K562 (cell line): ENCODE results near the gene CPS1. TPM values are rescaled to one million over a fixed set of nuclear protein-coding genes. Genes with fewer than 3 reads are reported as not detected.
A peak's percentile ranks its signal among the peaks of the same experiment; 100 is the strongest.

ENCODE experiments used
- ATAC-seq: fragments of 200-7000 bp; cut with Tn5 transposase; 3 replicates; pipeline ENCODE4 v1.9.1; 2020; ENCODE audit warnings: moderate library complexity
- BruUV-seq: library from RNA; stranded (reverse); fragments of 400-500 nt; replicated peaks from 2 replicates; lab custom pipeline; 2021; lab: Mats Ljungman, UMichigan
- CTCF ChIA-PET: fragments of 300-600 bp; formaldehyde crosslinking; extraction: SDS; loops from one replicate; lab custom pipeline; 2021; ENCODE audit warnings: low intra/inter-chr PET ratio; lab: Yijun Ruan, JAX
- POLR2A ChIA-PET: fragments of 300-600, 350-650 bp; sonication (Branson Sonifier 250); formaldehyde crosslinking; extraction: SDS; loops from one replicate; lab custom pipeline; 2021; ENCODE audit warnings: antibody characterized with exemption, inconsistent platforms; lab: Yijun Ruan, JAX
- DNase-seq, 4 experiments: peaks; one replicate each; pipeline versions ENCODE4 v3.0.0 to v3.0.0-alpha.2; 2011 to 2018; ENCODE audit warnings: low spot score in 3 of 4, mixed read lengths in 3 of 4; ENCODE audit errors: extremely low read depth in 1 of 4
- FAIRE-seq: peaks from 2 replicates; lab custom pipeline; 2011; peaks lifted over from hg19 to GRCh38; lab: Jason Lieb, UNC
- H2AFZ ChIP-seq: 2 replicates; pipeline ENCODE4 v1.6.0; 2011; ENCODE audit warnings: low read depth, low read length, control low read depth, inconsistent platforms
- H3K27ac ChIP-seq: fragments of 200-600 bp; 3 replicates; pipeline ENCODE4 v1.8.0; 2011; ENCODE audit warnings: low read depth, mild to moderate bottlenecking, control low read depth, inconsistent platforms, low read length, moderate library complexity, mixed read lengths; ENCODE audit errors: extremely low read depth
- H3K27me3 ChIP-seq, 2 experiments: fragments of 300-600 bp in 1 of 2; 2 replicates in 1 of 2; 3 replicates in 1 of 2; pipeline versions ENCODE4 v1.6.0 to v1.8.0; 2011; ENCODE audit warnings: inconsistent platforms in 2 of 2, low read length in 2 of 2, mild to moderate bottlenecking in 1 of 2, mixed read lengths in 1 of 2, moderate library complexity in 1 of 2; ENCODE audit not compliant: control insufficient read depth in 2 of 2, insufficient read depth in 2 of 2
- H3K36me3 ChIP-seq: fragments of 300-600 bp; 3 replicates; pipeline ENCODE4 v1.8.0; 2011; ENCODE audit warnings: mild to moderate bottlenecking, low read length, inconsistent platforms; ENCODE audit not compliant: control insufficient read depth, insufficient read depth
- H3K4me1 ChIP-seq, 2 experiments: fragments of 200-600 bp in 1 of 2; replicated peaks in 1 of 2; 2 replicates in 1 of 2; 3 replicates in 1 of 2; pipeline versions ENCODE4 v1.5.1 to v1.8.0; 2011; ENCODE audit warnings: inconsistent platforms in 2 of 2, low read length in 2 of 2, mild to moderate bottlenecking in 1 of 2, mixed read lengths in 1 of 2, moderate library complexity in 1 of 2; ENCODE audit not compliant: control insufficient read depth in 2 of 2, insufficient read depth in 2 of 2
- H3K4me2 ChIP-seq: 2 replicates; pipeline ENCODE4 v1.6.1; 2011; ENCODE audit warnings: low read length, control low read depth, inconsistent platforms, mixed read lengths; ENCODE audit not compliant: insufficient read depth
- H3K4me3 ChIP-seq: fragments of 200-600 bp; sonication (generic), shearing (Covaris generic); 2 replicates; pipeline ENCODE4 v1.5.1; 2016; ENCODE audit warnings: control low read depth, inconsistent platforms
- H3K79me2 ChIP-seq: fragments of 200-600 bp; 3 replicates; pipeline ENCODE4 v1.8.0; 2011; ENCODE audit warnings: low read length, inconsistent platforms; ENCODE audit not compliant: control insufficient read depth, insufficient read depth
- H3K9ac ChIP-seq, 2 experiments: 2 replicates each; pipeline versions ENCODE4 v1.6.0 to v1.6.1; 2011; ENCODE audit warnings: low read depth in 2 of 2, low read length in 2 of 2, control low read depth in 1 of 2, inconsistent platforms in 1 of 2, mild to moderate bottlenecking in 1 of 2, mixed read lengths in 1 of 2; ENCODE audit not compliant: insufficient read depth in 1 of 2
- H3K9me1 ChIP-seq: one replicate; pipeline ENCODE4 v1.6.0; 2011; ENCODE audit warnings: inconsistent platforms, mild to moderate bottlenecking, low read length, moderate library complexity; ENCODE audit not compliant: control insufficient read depth, insufficient read depth
- H3K9me3 ChIP-seq: replicated peaks from 2 replicates; pipeline ENCODE4 v1.5.1; 2011; ENCODE audit warnings: low read depth, low read length, inconsistent platforms; ENCODE audit not compliant: control insufficient read depth, insufficient read depth
- H4K20me1 ChIP-seq: replicated peaks from 2 replicates; pipeline ENCODE4 v1.6.1; 2011; ENCODE audit warnings: low read length, inconsistent platforms, mixed read lengths; ENCODE audit not compliant: control insufficient read depth, insufficient read depth
- BRF1 ChIP-seq: IDR thresholded peaks from 3 replicates; pipeline ENCODE4 v1.6.1; 2011; ENCODE audit warnings: borderline replicate concordance, mild to moderate bottlenecking; ENCODE audit not compliant: insufficient read length; ENCODE audit errors: extremely low read depth
- CEBPG ChIP-seq, 3 experiments: fragments of 200-800 bp in 1 of 3; sonication (Bioruptor generic) in 1 of 3; sonication (generic) in 1 of 3; formaldehyde crosslinking in 1 of 3; IDR thresholded peaks in 2 of 3; conservative IDR thresholded peaks in 1 of 3; 2 replicates each; pipeline versions ENCODE4 v1.6.1 to v1.8.0; 2016 to 2022; ENCODE audit warnings: missing compliant biosample characterization in 2 of 3, missing genetic modification characterization in 2 of 3, mild to moderate bottlenecking in 1 of 3, missing genetic modification reagents in 1 of 3
- GATAD2A ChIP-seq: fragments of 450-650 bp; IDR thresholded peaks from 2 replicates; pipeline ENCODE4 v1.6.1; 2017
- HEY1 ChIP-seq: fragments of 250-450 bp; sonication (Bioruptor Pico); IDR thresholded peaks from 2 replicates; pipeline ENCODE4 v1.5.0; 2020; ENCODE audit warnings: mild to moderate bottlenecking, moderate library complexity, borderline replicate concordance
- TBL1XR1 ChIP-seq, 2 experiments: IDR thresholded peaks; 2 replicates each; pipeline ENCODE4 v1.6.1; 2012; ENCODE audit warnings: improper control_type of control experiment in 2 of 2, low read length in 2 of 2, mild to moderate bottlenecking in 1 of 2
- WGBS: fragments of 100-300 bp; shearing (Covaris generic); methylation state at CpG from one replicate; pipeline ENCODE4 v1.1.6; 2016; ENCODE audit warnings: low coverage, mixed read lengths; ENCODE audit not compliant: insufficient coverage; ENCODE audit errors: missing lambda C conversion rate; 5-methylcytosine and 5-hydroxymethylcytosine counted together
- in situ Hi-C: fragments of 300-500 bp; cut with MboI; formaldehyde crosslinking; loops from 4 replicates; pipeline ENCODE4 v1.15.0; 2018; ENCODE audit warnings: inconsistent platforms, mixed read lengths
- intact Hi-C: fragments of 100-400 bp; cut with micrococcal nuclease; formaldehyde crosslinking; loops from 2 replicates; pipeline ENCODE4 v1.14.2; 2022
- polyA plus RNA-seq, 8 experiments: library from polyadenylated mRNA; depleted of rRNA in 4 of 8; stranded (reverse) in 5 of 8; unstranded in 3 of 8; fragments of >200 nt; fragmentation: Nextera tagmentation in 2 of 8; fragmentation: Illumina TruSeq in 1 of 8; extraction: Ambion mirVana in 2 of 8; extraction: Trizol in 1 of 8; gene quantifications; 2 replicates each; pipeline versions ENCODE4 v1.2.1 to v1.2.3, GENCODE V29; 2011 to 2014; ENCODE audit warnings: inconsistent platforms in 1 of 8, missing spikeins in 1 of 8
- total RNA-seq, 7 experiments: library from RNA; depleted of rRNA in 6 of 7; stranded (reverse); fragments of >200 nt in 6 of 7; fragmentation: Illumina TruSeq in 2 of 7; extraction: Trizol in 2 of 7; gene quantifications; 2 replicates each; pipeline versions ENCODE4 v1.2.1 to v1.2.3, GENCODE V29; 2011 to 2021; ENCODE audit warnings: low replicate concordance in 1 of 7
- TF ChIP-seq, protein P1 (sequence below), 3 experiments: fragments of 200-800 bp in 1 of 3; sonication (Bioruptor generic) in 1 of 3; sonication (generic) in 1 of 3; formaldehyde crosslinking in 1 of 3; IDR thresholded peaks; 2 replicates each; pipeline versions ENCODE4 v1.6.1 to v1.8.0; 2016 to 2022; ENCODE audit warnings: mild to moderate bottlenecking in 2 of 3, missing compliant biosample characterization in 2 of 3, missing genetic modification characterization in 2 of 3, missing genetic modification reagents in 1 of 3
- TF ChIP-seq, protein P2 (sequence below): sonication (generic); formaldehyde crosslinking; IDR thresholded peaks from 2 replicates; pipeline ENCODE4 v1.8.1; 2023; ENCODE audit warnings: mild to moderate bottlenecking, missing genetic modification reagents
- TF ChIP-seq, protein P3 (sequence below), 2 experiments: fragments of 450-650 bp in 1 of 2; IDR thresholded peaks; 2 replicates each; pipeline ENCODE4 v1.6.1; 2011 to 2017; ENCODE audit warnings: low read depth in 2 of 2, antibody characterized with exemption in 1 of 2, borderline replicate concordance in 1 of 2, low read length in 1 of 2, mild to moderate bottlenecking in 1 of 2, mixed read lengths in 1 of 2; ENCODE audit not compliant: control insufficient read depth in 1 of 2

Gene CPS1
- total and polyA plus RNA-seq, 9 of the 15 experiments (the other 6 are each of a cell fraction or from before 2014, with no cell fraction given), result 2.4 to 13.5 (median 6.0) TPM

DNA sequence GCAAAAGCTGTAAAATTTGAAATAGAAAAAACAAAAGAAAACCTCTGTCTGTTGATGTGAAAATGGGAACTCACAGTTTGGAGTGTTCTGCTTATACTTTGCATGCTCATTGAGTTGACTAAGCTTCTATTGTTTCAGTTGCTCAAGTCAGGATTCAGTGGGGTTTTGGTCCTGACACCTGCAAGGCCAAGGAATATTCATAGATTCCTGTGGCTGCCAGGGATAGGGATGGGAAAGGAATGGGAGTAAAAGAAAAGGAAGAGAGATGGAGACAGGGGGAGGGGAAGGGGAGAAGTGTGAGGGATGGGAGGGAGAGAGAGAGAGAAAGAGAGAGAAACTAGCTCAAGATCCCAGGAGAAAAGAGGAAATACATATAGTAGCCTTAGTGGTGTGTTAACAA is 1.3 kb downstream of the CPS1 start (continued):
- TF ChIP-seq, protein P1, sequence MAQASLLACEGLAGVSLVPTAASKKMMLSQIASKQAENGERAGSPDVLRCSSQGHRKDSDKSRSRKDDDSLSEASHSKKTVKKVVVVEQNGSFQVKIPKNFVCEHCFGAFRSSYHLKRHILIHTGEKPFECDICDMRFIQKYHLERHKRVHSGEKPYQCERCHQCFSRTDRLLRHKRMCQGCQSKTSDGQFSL (CRISPR knock-in tag; IDR thresholded peaks at IDR 0.05), result no peak
- TF ChIP-seq, protein P1 (tag; IDR thresholded peaks at IDR 0.05), result no peak
- no peak for TF ChIP-seq HEY1 (CRISPR knock-in tag)
- no peak for TF ChIP-seq GATAD2A
- TF ChIP-seq, protein P2, sequence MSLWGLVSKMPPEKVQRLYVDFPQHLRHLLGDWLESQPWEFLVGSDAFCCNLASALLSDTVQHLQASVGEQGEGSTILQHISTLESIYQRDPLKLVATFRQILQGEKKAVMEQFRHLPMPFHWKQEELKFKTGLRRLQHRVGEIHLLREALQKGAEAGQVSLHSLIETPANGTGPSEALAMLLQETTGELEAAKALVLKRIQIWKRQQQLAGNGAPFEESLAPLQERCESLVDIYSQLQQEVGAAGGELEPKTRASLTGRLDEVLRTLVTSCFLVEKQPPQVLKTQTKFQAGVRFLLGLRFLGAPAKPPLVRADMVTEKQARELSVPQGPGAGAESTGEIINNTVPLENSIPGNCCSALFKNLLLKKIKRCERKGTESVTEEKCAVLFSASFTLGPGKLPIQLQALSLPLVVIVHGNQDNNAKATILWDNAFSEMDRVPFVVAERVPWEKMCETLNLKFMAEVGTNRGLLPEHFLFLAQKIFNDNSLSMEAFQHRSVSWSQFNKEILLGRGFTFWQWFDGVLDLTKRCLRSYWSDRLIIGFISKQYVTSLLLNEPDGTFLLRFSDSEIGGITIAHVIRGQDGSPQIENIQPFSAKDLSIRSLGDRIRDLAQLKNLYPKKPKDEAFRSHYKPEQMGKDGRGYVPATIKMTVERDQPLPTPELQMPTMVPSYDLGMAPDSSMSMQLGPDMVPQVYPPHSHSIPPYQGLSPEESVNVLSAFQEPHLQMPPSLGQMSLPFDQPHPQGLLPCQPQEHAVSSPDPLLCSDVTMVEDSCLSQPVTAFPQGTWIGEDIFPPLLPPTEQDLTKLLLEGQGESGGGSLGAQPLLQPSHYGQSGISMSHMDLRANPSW (CRISPR knock-in tag), result no peak

DNA sequence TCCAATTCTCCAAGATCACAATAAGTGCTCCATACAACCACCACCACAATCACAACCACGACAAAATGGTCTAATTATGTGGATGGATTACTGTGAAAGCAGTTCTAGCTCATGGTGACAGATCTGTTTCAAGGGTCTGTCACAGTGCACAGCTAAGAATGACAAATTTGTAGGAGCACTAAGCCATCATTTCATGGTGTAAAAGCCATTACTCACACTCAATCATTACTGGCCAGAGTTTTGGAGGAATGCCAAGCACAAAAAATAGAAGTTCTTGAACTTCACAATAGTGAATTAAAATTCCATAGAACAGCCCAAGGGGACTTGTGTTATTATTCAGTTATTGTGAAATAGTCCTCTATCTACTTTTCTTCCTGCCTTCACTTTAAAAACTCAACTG is 2.3 kb downstream of the CPS1 start:
- Histone ChIP-seq H3K9ac (no peak overlapping the region), H4K20me1 (no peaks in the 10 kb centered on the region), H3K4me3 (no peak overlapping the region), H3K9me1 (no peaks in the 10 kb centered on the region), H2AFZ (no peak overlapping the region), H3K36me3 (no peaks in the 10 kb centered on the region), H3K27me3 (no peaks in the 10 kb centered on the region), H3K4me2 (no peak overlapping the region), H3K27ac (no peak overlapping the region), H3K9me3 (no peaks in the 10 kb centered on the region), H3K79me2 (no peaks in the 10 kb centered on the region), H3K4me1 (no peaks in the 10 kb centered on the region)
- no peak for ATAC-seq
- no peak for FAIRE-seq
- BruUV-seq, result no TSS peak
- intact Hi-C loops, result no loop called here
- POLR2A ChIA-PET, result no interaction called here
- in situ Hi-C loops, result no loop called here
- DNase-seq, result peak in 1 of 4 experiments; percentile 5
- 0% methylated on average over 1 of the region's 1 CpG for WGBS
- CTCF ChIA-PET, result no interaction called here
- no peak for TF ChIP-seq CEBPG (CRISPR knock-in tag; IDR thresholded peaks at IDR 0.05)
- TF ChIP-seq CEBPG (tag; conservative IDR thresholded peaks at IDR 0.05 in 1 of 2, IDR thresholded peaks at IDR 0.05 in 1 of 2), result 0 out of 4 replicates have a peak, but pooled peaks of 1 of the 2 experiments have one; percentile 14
- TF ChIP-seq BRF1, result no peak
- no peak for TF ChIP-seq TBL1XR1 (IDR thresholded peaks at IDR 0.05; ENCODE audit: low read length in 2 of 2)
- TF ChIP-seq, protein P3, sequence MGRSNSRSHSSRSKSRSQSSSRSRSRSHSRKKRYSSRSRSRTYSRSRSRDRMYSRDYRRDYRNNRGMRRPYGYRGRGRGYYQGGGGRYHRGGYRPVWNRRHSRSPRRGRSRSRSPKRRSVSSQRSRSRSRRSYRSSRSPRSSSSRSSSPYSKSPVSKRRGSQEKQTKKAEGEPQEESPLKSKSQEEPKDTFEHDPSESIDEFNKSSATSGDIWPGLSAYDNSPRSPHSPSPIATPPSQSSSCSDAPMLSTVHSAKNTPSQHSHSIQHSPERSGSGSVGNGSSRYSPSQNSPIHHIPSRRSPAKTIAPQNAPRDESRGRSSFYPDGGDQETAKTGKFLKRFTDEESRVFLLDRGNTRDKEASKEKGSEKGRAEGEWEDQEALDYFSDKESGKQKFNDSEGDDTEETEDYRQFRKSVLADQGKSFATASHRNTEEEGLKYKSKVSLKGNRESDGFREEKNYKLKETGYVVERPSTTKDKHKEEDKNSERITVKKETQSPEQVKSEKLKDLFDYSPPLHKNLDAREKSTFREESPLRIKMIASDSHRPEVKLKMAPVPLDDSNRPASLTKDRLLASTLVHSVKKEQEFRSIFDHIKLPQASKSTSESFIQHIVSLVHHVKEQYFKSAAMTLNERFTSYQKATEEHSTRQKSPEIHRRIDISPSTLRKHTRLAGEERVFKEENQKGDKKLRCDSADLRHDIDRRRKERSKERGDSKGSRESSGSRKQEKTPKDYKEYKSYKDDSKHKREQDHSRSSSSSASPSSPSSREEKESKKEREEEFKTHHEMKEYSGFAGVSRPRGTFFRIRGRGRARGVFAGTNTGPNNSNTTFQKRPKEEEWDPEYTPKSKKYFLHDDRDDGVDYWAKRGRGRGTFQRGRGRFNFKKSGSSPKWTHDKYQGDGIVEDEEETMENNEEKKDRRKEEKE (IDR thresholded peaks at IDR 0.05; ENCODE audit: borderline replicate concordance in 1 of 2, control insufficient read depth in 1 of 2, low read depth in 2 of 2, low read length in 1 of 2), result no peak
